Right lobe of liver (tissue), 6 donors: Measurements from ENCODE around the gene FUT6. TPM values are rescaled to one million over a fixed set of nuclear protein-coding genes. Genes with fewer than 3 reads are reported as not detected.
A peak's percentile ranks its signal among the peaks of the same experiment; 100 is the strongest.

Source experiments
- ATAC-seq, 4 donors: fragments of 200-7000 bp; cut with Tn5 transposase; one replicate each; pipeline ENCODE4 v1.9.1; 2020; ENCODE audit warnings: mild to moderate bottlenecking in 4 of 4, moderate library complexity in 4 of 4
- DNase-seq, 3 donors: peaks; one replicate each; pipeline ENCODE4 v3.0.0-alpha.2; 2020
- H3K27ac ChIP-seq, 3 donors: fragments of 200-600 bp; one replicate each; pipeline ENCODE4 v1.8.0; 2022
- H3K27me3 ChIP-seq, 2 donors: fragments of 200-600 bp; one replicate each; pipeline ENCODE4 v1.8.0; 2022
- H3K36me3 ChIP-seq, 4 donors: fragments of 200-600 bp; sonication (generic) in 1 of 4; one replicate each; pipeline versions ENCODE4 v1.5.1 to v1.8.0; 2017 to 2022; ENCODE audit warnings: control low read depth in 1 of 4
- H3K4me1 ChIP-seq, 4 donors: fragments of 200-600 bp; sonication (generic) in 1 of 4; one replicate each; pipeline versions ENCODE4 v1.5.1 to v1.8.0; 2017 to 2022; ENCODE audit warnings: control low read depth in 1 of 4
- H3K4me3 ChIP-seq, 3 donors: fragments of 200-600 bp; one replicate each; pipeline ENCODE4 v1.8.0; 2022
- H3K9me3 ChIP-seq, 4 donors: fragments of 200-600 bp; sonication (generic) in 1 of 4; one replicate each; pipeline versions ENCODE4 v1.5.1 to v1.8.0; 2017 to 2022; ENCODE audit warnings: control low read depth in 1 of 4
- CTCF ChIP-seq, 4 donors: fragments of 200-600 bp in 3 of 4; fragments of 450-650 bp in 1 of 4; IDR thresholded peaks; one replicate each; pipeline versions ENCODE4 v1.5.1 to v1.8.0; 2016 to 2022; ENCODE audit warnings: antibody characterized with exemption in 4 of 4, mild to moderate bottlenecking in 2 of 4
- POLR2A ChIP-seq: fragments of 450-650 bp; IDR thresholded peaks from one replicate; pipeline ENCODE4 v1.6.1; 2017; ENCODE audit warnings: antibody characterized with exemption, mild to moderate bottlenecking
- WGBS: methylation state at CpG from one replicate; pipeline ENCODE4 v1.1.6; 2018; ENCODE audit warnings: low coverage, low lambda C conversion rate; ENCODE audit not compliant: insufficient coverage; ENCODE audit errors: missing lambda C conversion rate; 5-methylcytosine and 5-hydroxymethylcytosine counted together
- intact Hi-C, 2 donors: fragments of 100-400 bp; cut with DNase I; formaldehyde crosslinking; loops; one replicate each; pipeline versions ENCODE4 v1.11.2 to v1.14.1; 2022
- total RNA-seq, 6 experiments: library from RNA; depleted of rRNA in 2 of 6; stranded (reverse); fragments of >200 nt in 2 of 6; fragmentation: NEBNext Ultra II Directional in 3 of 6; extraction: Animal tissue kit (Norgen Biotek cat#: 25700) in 3 of 6; gene quantifications; one replicate each; pipeline versions ENCODE4 v1.1.0 to v1.2.4, GENCODE V29; 2016 to 2023
- donor health status: DM: no; HTN: yes; CAD: no.
- donor health status: DM: no; HTN: no; CAD: no.
- donor health status: DM: no; HTN: no; CAD: no.
- donor health status: DM: no; HTN: yes; CAD: no.
- donor health status: DM: no; HTN: yes; CAD: no.

The FUT6 gene
- total RNA-seq, 6 experiments from 2014 or later, result 2.3 to 28.1 (median 9.7) TPM

- no peaks in the 10 kb centered on the region for H3K9me3 ChIP-seq
- TF ChIP-seq CTCF (IDR thresholded peaks at IDR 0.05) (no peak), POLR2A (no peak)
- no peak for ATAC-seq
- H3K36me3 ChIP-seq, result no peaks in the 10 kb centered on the region
- no peak overlapping the region for H3K27ac ChIP-seq
- DNase-seq, result no peak
- WGBS, result 8% methylated on average over 2 of the region's 8 CpGs
- H3K4me3 ChIP-seq, result peak overlapping the region; percentile 24 to 44 (median 32)
- H3K4me1 ChIP-seq, result peaks cover 0 to 46% (median 21%) of the 10 kb centered on the region in 4 donors
- intact Hi-C loops, result loop anchor here in 1 of 2 donors (10.0 kb wide), 1 partner anchor 161 kb away; no protein-coding TSS in a partner anchor
- H3K27me3 ChIP-seq, result no peaks in the 10 kb centered on the region
These were observed 36.1 kb downstream of the FUT6 start for GRCh38 chr19:5803441-5803751.

- no peaks in the 10 kb centered on the region for H3K27me3 ChIP-seq
- intact Hi-C loops, result loop anchor here in 1 of 2 donors (10.0 kb wide), 1 partner anchor 163 kb away; no protein-coding TSS in a partner anchor
- H3K27ac ChIP-seq, result peak overlapping the region in 1 of 3 donors; percentile 40
- H3K9me3 ChIP-seq, result no peaks in the 10 kb centered on the region
- no peak for ATAC-seq
- TF ChIP-seq POLR2A (no peak), CTCF (IDR thresholded peaks at IDR 0.05) (no peak)
- H3K4me1 ChIP-seq, result peaks cover 0 to 46% (median 21%) of the 10 kb centered on the region in 4 donors
- no peak overlapping the region for H3K4me3 ChIP-seq
- no peaks in the 10 kb centered on the region for H3K36me3 ChIP-seq
- DNase-seq, result no peak
- WGBS, result 42% methylated on average over 7 of the region's 33 CpGs
These were observed 37.5 kb downstream of the FUT6 start for GRCh38 chr19:5801796-5802619.

- intact Hi-C loops, result loop anchor here in 1 of 2 donors (10.0 kb wide), 1 partner anchor 164 kb away; no protein-coding TSS in a partner anchor
- no peaks in the 10 kb centered on the region for H3K27me3 ChIP-seq
- TF ChIP-seq POLR2A (no peak), CTCF (IDR thresholded peaks at IDR 0.05) (no peak)
- DNase-seq, result peak; percentile 80 to 93 (median 91)
- peaks cover 0 to 46% (median 21%) of the 10 kb centered on the region in 4 donors for H3K4me1 ChIP-seq
- H3K4me3 ChIP-seq, result no peak overlapping the region
- WGBS, result 29% methylated on average over 6 of the region's 17 CpGs
- H3K27ac ChIP-seq, result peak overlapping the region; percentile 38 to 67 (median 45)
- H3K9me3 ChIP-seq, result no peaks in the 10 kb centered on the region
- no peaks in the 10 kb centered on the region for H3K36me3 ChIP-seq
- ATAC-seq, result peak; percentile 53 to 70 (median 59)
These were observed 38.9 kb downstream of the FUT6 start for GRCh38 chr19:5800361-5801270.
